ENCODE results near the gene SNX27. TPM values are rescaled to one million over a fixed set of nuclear protein-coding genes. Genes with fewer than 3 reads are reported as not detected.
A peak's percentile ranks its signal among the peaks of the same experiment; 100 is the strongest.

Gene SNX27
- total RNA-seq, 1 donor from 2014 or later, result 13.0 TPM

DNA sequence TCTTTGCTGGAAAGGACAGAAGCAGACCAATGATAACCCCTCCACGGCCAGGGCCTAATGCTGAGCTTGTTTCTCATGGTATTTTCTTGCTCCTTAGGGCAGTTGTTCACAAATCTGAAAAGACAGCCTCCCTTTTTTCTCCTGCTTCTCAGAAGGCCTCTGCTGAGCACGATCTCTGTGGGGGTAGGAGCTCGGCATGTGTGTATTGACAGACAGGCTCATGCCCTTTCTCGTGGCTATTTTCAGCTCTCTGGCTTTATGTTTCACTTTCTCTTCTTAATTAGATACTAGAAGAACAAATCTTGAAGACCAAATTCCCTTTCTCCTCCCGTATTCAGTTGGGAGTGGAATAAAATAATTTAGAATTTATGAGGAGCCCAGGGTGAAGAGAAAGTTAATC is 108.7 kb downstream of the SNX27 start:
- H3K4me3 ChIP-seq, result peak overlapping the region; percentile 65 to 82
- no peaks in the 10 kb centered on the region for H3K9me3 ChIP-seq
- peak overlapping the region; percentile 73 to 78 for H3K27ac ChIP-seq
- H3K27me3 ChIP-seq, result peaks cover 13% of the 10 kb centered on the region
- H3K36me3 ChIP-seq, result no peaks in the 10 kb centered on the region
- DNase-seq (ENCODE audit: low spot score in 2 of 2), result peak in 1 of 2 donors; percentile 34
- TF ChIP-seq, protein P1, sequence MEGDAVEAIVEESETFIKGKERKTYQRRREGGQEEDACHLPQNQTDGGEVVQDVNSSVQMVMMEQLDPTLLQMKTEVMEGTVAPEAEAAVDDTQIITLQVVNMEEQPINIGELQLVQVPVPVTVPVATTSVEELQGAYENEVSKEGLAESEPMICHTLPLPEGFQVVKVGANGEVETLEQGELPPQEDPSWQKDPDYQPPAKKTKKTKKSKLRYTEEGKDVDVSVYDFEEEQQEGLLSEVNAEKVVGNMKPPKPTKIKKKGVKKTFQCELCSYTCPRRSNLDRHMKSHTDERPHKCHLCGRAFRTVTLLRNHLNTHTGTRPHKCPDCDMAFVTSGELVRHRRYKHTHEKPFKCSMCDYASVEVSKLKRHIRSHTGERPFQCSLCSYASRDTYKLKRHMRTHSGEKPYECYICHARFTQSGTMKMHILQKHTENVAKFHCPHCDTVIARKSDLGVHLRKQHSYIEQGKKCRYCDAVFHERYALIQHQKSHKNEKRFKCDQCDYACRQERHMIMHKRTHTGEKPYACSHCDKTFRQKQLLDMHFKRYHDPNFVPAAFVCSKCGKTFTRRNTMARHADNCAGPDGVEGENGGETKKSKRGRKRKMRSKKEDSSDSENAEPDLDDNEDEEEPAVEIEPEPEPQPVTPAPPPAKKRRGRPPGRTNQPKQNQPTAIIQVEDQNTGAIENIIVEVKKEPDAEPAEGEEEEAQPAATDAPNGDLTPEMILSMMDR (IDR thresholded peaks at IDR 0.05), result no peak
- intact Hi-C loops (cut with DNase I), result loop anchor here (5.0 kb wide), 1 partner anchor 108 kb away; the partner anchor contains the start of gene SNX27
- peaks cover 6 to 7% of the 10 kb centered on the region in 2 donors for H3K4me1 ChIP-seq

DNA sequence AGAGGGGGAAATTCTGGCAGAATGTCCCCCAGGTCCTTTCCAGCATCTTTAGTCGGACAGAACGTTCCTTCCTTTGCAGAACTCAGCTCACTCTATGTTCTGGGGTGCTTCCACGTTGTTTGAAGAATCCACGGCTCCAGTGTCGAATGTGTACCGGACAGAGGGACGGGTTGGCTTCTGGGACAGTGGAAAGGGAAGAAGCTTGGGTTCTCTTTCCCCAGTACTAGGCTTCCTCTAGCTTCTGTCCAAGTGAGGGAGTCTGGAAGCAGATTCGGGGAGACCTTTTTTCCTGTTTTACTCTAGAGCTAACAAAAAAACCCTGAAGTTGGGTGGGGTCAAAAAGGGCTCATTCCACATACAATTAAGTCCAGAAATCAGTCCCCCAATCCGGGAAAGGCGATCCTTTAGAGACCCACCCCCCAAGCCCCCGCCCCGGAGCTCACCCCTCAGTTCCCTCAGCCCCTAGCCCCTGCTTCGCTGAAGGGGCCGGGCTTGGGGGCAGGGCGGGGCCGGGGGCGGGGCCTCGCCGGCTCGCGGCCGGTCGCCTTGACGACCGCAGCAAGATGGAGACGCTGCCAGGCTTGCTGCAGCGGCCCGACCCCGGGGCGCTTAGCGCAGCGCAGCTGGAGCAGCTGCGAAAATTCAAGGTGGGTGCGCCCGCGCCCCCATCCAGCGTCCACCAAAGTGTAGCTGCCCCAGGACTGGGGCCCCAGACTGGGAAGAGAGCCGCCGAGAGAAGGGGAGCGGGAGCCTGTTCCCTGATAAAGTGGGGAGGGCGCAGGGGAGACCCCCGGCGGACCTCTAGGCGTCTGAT is 109.3 kb downstream of the SNX27 start, which contains the start of gene RIIAD1:
TSS of gene RIIAD1 (plus strand) at position 549 of the 814 bp plus-strand sequence. CDS start at position 564, 15 bp downstream.
- no peaks in the 10 kb centered on the region for H3K9me3 ChIP-seq
- peak within 1 kb of the TSS; percentile 65 to 82 for H3K4me3 ChIP-seq
- peak within 1 kb of the TSS; percentile 73 to 78 for H3K27ac ChIP-seq
- H3K36me3 ChIP-seq, result no peaks in the 10 kb centered on the region
- TF ChIP-seq, protein P1 (IDR thresholded peaks at IDR 0.05), result no peak
- DNase-seq (ENCODE audit: low spot score in 2 of 2), result peak in 1 of 2 donors; percentile 63
- peaks cover 11% of the 10 kb centered on the region for H3K27me3 ChIP-seq
- H3K4me1 ChIP-seq, result peaks cover 6 to 7% of the 10 kb centered on the region in 2 donors
- intact Hi-C loops (cut with DNase I), result loop anchor here (5.0 kb wide), 1 partner anchor 109 kb away; the partner anchor contains the start of gene SNX27

DNA sequence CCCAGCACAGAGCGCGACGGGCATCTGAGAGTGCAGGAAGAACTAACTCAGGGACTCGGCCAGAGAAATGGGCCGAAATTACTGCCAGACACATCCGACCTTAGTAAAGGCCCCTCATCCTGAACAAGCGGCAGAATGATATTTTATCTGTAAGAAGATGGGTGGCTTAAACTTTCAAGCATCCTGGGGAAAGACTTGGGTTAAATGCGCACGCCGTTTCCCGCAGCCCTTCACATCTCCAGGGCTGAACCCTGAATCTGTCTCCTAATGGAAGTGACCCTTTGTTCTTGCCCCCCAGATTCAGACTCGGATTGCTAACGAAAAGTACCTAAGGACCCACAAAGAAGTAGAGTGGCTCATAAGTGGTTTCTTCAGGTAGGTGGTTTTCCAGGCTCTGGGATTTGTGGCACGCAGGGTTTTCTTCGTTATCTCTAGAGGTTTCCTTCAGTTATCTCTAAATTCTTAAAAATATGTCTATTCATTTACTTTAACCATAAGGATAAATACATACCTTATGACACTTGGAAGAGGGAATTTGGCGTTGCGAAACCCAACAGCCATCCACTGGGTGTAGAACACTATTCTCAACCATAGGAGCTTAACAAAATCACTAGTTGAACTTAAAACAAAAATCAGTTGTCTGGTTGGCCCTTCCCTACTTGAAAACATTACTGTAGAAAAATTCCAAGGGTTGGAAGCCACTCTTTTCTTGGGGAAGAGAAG is 110.1 kb downstream of the SNX27 start:
- Histone ChIP-seq H3K27me3 (peaks cover 8% of the 10 kb centered on the region), H3K9me3 (no peaks in the 10 kb centered on the region), H3K27ac (peak overlapping the region in 1 of 2 donors; percentile 73), H3K4me3 (peak overlapping the region; percentile 65 to 82), H3K4me1 (peaks cover 6 to 7% of the 10 kb centered on the region in 2 donors), H3K36me3 (no peaks in the 10 kb centered on the region)
- TF ChIP-seq, protein P1 (IDR thresholded peaks at IDR 0.05), result no peak
- DNase-seq (ENCODE audit: low spot score in 2 of 2), result peak in 1 of 2 donors; percentile 8
- intact Hi-C loops (cut with DNase I), result loop anchor here (5.0 kb wide), 1 partner anchor 110 kb away; the partner anchor contains the start of gene SNX27

DNA sequence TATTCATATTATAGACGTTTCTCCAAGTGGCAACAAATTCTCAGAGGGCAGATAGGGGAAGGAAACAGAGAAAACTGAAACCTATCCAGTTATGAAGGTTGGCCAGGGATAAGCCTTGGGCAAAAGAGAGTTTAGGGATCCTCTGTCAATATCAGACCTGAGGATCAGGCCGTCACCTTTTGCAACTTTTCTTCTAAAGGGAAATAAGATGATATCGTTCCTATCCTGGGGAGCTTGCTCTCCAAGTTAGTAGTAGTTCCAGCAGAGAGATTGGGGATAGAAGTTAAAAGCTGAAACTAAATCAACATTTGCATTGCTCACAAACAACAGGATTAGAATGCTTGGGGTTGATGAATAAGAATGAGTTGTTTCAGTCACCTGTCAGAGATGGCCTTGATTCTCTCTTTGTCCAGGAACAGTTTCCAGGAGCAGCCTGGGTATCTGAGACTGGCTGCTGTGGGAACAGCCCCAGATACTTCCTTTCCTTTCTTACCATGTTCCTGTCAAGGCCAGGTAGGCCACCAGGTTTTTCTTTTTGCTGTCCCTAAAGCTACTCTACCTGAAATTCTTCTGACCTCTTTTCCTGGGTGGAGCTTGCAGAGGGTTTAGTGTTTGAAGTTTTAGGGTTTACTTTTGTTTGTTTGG is 112.0 kb downstream of the SNX27 start:
- H3K9me3 ChIP-seq, result no peaks in the 10 kb centered on the region
- intact Hi-C loops (cut with DNase I), result loop anchor here (5.0 kb wide), 1 partner anchor 112 kb away; the partner anchor contains the start of gene SNX27

More for the DNA sequence above, 112.0 kb downstream of the SNX27 start:
- H3K4me3 ChIP-seq, result no peak overlapping the region
- TF ChIP-seq, protein P1 (IDR thresholded peaks at IDR 0.05), result no peak
- peaks cover 6 to 11% of the 10 kb centered on the region in 2 donors for H3K4me1 ChIP-seq
- no peak overlapping the region for H3K27ac ChIP-seq
- peak in 1 of 2 donors; percentile 3 for DNase-seq (ENCODE audit: low spot score in 2 of 2)
- no peaks in the 10 kb centered on the region for H3K27me3 ChIP-seq
- H3K36me3 ChIP-seq, result no peaks in the 10 kb centered on the region
